ENCODE results near the gene C2orf49.

C2orf49 gene

DNA sequence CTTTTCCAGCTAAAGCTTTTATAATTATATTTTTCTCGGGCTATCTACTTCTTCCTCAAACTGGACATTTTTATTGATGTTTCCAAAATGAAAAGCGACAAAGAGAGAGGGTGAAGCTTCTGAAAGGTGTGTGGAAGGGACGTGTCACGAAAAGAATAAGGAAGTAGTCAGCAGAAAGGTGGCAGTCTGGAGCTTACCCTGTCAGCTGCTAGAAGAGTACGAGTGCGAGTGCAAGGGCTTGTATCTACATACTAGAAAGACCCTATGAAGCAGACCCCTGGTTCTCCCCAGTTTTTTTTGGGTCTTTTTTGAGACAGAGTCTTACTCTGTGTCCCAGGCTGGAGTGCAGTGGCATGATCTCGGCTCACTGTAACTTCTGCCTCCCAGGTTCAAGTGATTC is 46.9 kb downstream of the C2orf49 start:
- DNase-seq: no peak

DNA sequence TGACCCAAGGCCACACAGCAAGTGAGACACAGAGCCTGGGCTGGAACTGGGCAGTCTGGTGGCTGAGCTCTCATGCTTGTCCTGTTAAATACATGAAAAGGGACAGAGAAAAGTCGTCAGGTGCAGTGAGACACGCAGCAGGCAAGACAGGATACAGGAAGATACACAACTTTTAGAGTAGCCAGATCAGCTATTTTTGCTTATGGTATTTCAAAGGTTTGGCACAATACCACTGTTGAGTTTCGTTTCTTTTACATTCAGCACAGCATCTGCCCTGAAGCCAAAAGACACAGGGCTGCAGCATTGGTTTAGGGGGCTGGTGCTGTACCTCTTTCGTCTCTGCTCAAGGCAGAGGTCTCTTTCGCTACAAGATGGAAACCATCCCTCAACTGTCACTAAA is 47.5 kb downstream of the C2orf49 start:
- no peak for DNase-seq

DNA sequence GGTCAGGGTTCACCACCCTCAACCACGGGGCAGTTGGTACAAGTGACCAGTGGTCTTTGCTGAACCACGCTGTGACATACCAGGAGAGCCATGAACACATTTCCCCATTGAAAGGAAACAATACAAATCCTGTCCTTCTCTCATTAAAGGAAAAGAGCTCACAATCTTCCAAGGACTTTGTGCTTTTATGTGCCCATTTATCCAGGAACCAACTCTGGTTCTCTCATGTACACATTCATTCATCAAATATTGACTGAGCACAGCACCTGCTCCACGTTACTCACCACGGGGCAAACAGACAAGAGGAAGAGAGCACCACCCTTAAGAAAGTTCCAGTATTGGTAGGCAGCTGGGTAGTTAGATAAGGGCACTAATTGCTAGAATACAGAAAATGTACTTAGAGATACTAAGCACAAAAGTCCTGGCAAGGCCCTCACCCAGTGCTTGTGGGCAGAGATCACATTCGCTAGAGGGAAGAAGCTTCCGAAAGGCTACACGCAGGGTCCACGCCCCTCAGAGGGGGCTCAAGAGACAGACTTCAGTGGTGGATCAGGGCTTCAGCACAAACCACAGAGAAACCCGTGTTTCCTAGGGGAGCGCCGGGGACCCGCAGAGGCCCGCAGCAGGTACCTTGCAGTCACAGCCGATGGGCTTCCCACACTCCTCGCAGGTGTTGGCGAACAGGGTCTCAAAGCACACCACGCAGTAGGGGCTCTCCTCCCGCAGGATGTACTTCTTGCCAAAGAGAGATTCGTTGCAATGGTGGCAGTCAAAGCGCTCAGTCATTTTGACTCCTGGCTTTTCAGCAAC is 48.6 kb downstream of the C2orf49 start:
- DNase-seq: no peak

DNA sequence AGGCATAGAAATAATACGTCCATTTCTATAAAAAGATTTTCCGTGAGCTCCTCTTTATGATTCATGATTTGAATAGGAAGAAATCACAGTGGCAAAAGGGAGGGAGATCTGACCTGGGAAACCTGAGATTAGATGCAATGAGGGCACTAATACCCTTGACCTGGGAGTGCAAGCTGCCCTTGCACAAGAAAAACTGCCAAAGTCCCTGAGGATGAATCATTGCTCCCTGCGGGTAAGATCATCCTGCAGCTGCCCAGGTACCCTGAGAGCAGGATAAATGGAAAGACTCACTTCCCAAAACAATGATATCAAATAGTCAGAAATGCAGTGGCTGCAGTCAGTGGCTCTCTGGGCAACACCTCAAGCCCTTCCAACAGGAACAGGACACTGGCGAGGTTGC is 49.9 kb downstream of the C2orf49 start:
- DNase-seq: no peak

DNA sequence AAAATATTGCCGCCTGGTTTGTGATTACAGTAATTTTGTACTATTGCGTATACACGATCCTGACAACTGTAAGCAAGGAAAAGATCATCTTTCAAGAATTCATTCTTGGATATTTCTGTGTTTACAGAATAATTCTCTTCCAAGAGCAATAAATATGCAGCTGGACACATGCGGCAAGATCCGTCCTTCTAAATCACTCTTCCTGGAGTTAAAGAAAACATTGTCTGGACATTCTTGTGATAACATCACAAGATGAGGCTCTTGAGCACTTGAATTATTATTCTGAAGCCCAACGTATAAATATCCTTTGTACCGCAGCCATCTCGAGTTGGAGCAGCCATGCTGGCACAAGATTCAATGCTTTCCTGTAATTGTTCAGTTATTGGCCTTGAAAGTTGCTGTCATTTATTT is 51.6 kb downstream of the C2orf49 start:
- no peak for DNase-seq

DNA sequence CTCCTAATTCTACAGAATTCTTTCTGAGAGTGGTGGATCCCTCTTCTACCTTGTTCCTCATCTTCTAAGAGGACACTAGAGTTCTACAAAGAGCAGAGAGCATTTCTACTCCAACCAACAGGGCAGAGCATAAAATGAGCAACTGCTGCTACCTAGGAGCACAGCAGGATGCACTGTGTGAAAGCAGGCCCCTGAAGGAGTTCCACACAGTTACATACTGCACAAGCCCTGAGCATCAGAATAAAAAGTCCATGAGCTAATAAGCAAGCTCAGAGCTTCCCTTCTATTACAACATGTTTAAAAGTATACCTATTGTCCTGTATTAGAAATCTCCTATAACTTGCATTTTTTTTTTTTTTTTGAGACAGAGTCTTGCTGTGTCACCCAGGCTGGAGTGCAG is 53.1 kb downstream of the C2orf49 start:
- DNase-seq: no peak

DNA sequence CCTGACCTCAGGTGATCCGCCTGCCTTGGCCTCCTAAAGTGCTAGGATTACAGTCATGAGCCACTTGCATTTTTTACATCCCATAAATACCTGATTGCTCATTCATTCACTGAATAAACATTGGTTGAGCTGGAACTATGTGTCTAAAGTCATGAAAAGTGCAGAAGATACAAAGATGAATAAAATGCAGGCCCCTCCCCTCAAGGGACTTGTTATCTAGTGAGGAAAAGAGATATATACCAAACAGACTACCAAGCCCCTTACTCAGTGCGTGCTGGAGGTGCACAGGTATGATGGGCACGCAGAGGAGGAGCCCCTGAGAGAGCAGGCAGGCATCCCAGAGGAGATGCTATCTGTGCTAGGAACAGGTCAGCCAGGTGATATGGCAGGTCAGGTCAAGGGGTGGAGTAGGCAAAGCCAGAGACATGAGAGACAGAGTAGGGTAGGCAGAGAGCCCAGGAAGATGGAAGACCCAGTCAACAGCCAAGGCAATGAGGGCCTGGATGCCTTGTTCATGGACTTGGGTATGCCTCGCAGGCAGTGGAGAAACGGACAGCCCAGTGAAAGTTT is 53.8 kb downstream of the C2orf49 start:
- DNase-seq: no peak

DNA sequence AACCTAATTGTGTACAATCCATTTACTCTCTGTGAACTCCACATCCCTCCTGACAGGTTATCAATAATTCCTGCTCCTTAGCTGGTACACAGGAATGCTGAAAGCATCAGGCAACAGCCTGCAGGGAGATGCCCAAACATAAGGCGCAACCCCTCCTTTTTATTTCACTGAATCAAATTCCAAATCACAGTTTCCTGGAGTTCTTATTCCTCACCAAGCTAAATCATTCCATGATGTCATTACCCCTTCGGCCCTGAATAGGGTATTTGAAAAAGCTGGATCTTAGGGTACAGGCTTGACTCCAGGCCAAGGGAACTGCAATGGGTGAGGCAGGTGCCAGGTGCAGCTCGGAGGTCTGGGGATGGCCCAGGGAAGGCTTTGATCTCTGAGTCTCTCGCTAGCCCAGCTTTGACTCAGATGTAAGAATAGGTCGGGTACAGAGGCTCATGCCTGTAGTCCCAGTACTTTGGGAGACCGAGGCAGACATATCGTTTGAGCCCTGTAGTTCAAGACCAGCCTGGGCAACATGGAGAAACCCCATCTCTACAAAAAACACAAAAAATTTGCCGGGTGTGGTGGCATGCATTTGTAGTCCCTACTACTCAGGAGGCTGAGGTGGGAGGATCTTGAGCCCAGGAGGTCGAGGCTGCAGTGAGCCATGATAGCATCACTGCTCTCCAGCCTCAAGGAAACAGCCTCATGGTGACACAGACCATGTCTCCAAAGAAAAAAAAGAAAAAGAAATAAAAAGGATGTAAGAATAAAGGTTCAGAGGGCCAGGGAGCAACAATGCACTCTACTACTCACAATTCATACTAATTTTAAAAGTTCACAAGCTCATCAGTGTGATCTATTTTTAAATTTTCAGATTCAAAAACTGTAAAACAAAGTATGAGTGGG is 54.7 kb downstream of the C2orf49 start:
- DNase-seq: no peak

DNA sequence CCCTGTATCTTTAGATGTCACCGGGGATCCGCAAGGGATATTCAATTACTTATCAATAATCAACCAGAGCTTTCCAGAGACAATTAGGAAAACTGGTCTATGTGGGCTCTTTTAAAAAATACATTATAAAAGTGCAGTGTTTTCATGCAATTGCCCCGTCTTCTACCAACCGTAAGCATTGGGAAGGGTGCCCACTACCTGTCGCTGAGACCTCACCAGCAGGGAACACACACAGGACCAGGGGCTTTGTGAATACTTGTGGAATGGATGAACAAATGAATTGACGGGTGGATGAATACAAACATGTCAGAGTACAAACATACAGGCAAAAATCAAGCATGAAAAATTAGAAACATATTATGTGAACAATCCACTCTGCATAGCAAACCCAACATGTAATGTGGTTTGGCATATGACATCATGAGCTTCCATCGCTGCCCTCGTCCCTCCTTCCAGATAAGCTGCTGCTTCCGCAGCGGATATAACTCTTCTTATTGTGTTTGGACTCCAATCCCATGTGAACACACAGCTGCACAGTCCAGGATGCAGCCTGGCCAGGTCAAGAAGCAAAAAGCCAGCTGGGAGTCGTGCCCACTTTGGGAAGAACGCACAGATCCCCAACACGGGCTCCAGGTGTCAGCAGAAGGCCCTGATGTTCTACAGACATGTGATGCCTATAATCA is 56.2 kb downstream of the C2orf49 start:
- DNase-seq: no peak

DNA sequence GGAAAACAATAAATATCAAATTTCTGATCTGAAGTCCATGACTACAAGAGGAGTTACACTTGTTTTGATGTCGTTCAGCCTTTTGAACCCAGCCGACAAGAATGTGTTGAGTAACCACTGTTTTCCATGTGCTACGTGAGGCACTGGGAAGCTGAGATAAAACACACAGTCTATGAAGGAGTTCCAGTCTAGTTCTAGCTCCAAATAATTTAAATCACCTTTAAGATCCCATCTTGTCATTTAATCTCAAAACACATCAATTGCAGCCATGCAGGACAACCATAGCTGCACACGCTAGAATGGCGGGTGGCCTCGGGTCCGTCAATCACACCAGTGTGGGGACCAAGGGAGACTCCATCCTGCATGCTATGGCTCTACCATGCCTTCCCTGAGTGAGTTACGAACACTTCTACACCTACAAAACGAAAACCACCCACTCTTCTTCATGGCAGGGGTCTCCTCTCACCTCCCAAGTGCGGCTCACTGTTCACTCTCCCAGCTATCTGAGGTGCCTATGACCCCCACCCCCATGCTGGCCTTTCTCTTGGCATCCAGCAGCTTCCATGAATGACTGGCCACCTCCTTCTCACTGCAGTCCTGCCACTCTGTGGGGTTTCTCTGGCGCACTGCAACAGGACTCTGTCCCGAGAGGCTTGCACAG is 57.7 kb downstream of the C2orf49 start:
- DNase-seq: no peak

DNA sequence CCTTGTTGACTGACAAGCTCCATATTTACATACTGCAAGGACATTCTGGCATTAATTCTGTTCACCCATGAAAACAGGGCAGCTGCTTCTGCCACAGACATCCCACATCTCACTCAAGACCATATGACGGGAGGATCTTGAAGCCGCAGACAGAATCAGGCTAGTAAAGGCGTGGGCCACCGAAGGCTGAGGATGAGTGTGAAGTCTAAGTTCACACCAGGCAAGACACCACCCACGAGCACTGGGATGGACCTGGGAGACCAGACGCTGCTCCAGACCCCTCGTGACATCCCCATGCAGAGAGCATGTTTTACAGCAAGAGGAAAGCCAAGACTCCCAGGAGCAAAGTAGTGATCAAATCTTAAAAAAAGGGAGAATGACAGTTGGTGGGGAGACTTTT is 58.4 kb downstream of the C2orf49 start:
- DNase-seq: no peak

DNA sequence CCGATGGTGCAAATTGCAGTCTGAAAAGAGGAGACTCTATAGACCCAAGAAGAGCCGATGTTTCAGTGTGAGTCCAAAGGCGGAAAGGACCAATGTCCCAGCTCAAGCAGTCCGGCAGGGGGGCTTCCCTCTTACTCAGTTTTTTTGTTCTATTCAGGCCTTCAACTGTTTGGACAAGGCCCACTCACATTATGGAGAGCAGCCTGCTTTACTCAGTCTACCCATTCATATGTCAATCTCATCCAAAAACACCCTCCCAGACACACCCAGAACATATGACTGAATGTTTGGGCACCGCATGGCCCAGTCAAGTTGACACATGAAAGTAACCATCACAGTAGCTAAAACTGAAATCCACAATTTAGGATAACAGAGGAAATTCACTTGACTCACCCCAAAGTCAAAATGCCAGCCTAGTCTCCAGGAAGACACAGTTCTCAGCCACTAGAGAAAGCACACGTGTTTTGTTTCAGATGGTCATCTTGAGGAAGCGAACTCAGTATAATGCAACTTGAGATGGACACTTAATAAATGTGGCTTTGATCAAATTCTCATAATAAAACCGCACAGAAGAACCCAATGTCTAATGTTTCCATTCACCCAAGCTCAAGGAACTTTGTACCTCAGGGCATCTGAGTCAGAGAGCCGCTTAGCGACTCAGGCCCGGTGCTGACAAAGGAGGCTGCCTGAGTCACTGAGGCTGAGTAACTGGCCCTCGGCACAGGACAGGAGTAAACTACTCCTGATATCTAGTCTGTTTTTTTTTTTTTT is 59.1 kb downstream of the C2orf49 start:
- no peak for DNase-seq

DNA sequence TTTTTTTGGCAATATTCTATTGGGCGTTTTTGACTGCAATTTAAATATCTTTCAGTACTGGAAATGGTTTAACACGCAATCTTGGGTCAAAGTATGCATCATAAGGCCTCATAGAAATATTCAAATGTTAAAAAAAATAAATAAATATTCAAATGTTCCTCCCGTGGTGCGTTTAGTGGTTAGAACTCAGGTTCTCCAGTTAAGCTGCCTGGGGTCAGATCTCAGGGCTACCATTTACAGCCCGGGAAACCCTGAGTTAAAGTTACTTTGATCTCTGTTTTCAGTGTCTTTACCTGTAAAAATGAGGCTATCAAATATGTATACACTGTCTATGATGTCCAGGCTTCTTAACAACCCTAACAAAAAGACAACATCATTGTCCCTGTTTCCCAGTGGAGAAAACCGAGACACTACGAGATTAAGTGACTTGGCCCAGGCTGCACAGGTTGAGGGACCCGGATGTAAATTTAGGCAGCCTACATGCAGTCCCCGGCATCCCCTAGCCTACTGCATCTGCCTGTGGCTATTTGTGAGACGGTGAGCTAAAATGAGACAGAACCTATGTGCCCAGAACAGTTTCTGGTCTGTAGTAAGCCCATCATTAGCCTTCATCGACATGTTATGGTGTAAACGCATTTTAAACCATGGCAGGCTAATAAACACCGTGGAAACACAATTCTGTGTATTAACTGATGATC is 59.8 kb downstream of the C2orf49 start:
- no peak for DNase-seq

DNA sequence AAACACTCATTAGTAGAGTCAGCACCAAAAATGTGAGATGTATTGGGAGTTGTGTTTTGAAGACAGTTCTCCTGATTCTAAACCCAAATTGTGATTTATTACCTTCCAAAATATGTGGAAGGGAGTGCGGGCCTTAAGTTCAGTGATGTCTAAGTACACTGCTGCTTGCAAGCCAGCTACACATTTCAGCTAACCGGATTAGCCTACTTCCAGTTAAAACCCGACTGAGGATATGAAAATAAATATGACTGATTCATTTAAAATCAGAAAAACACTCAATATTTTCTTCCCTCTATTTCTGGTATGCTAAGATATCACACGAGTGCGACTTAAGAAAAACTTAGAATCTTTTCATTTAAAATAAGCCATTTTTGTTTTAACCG is 60.6 kb downstream of the C2orf49 start:
- no peak for DNase-seq

DNA sequence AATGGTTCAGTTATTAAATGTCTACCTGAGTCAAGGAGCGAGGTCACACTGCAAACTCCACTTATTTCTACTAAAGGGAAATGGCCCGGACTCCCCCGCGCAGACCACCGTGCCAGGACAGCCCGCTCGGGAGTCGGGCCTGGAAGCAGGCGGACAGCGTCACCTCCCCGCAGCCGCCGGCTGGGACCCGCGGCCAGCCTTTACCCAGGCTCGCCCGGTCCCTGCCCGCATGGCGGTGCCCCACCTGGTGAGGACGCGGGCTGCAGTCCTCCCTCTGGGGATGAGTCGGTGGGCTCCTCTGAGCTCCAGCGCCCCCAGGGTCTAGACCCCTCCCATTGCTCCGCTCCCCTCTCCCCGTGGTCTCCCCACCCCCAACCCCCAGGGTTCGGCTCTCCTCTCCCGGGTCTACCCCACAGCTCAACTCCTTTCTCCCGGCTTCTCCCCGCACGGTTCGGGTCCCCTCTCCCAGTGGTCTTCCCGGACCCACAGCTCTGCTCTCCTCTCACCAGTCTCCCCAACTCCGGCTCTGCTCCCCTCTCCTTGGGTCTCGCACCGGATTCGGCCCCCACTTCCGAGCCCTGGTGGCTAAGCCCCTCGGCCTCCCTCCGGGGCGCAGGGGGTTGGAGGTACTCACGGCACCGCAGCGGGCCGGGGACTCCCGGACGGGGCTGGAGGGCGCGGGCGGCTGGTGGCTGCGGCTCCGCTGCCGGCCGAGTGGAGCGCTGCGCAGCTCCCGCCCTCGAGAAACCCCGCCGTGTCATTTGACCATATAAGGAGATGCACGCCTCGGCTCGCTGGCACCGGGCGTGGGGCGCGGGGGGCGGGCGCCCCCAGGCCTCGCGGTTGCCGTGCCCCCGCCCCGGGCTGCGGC is 61.2 kb downstream of the C2orf49 start, which contains the start of gene FHL2:
FHL2 (minus strand) TSS at position 716 of the 871 bp plus-strand sequence. CDS start 12,535 bp downstream, outside the sequence.
- peak; percentile 63 for DNase-seq

All from activated CD4-positive, alpha-beta T cell treated with anti-CD3 and anti-CD28 coated beads, Interleukin-2, amount 50 U/mL, for 1 hour (primary cell).